Hepatocyte (in vitro differentiated cells): Measurements from ENCODE around the gene DHPS. TPM values are rescaled to one million over a fixed set of nuclear protein-coding genes. Genes with fewer than 3 reads are reported as not detected.
"Not testable (repeated sequence)": the region's sequence is repeated elsewhere in the genome, so short reads cannot be mapped to it uniquely, and the experiment has no call there.

Experiments
- DNase-seq: peaks from one replicate; pipeline ENCODE4 v3.0.0-alpha.2; 2016; ENCODE audit warnings: low spot score
- H2AFZ ChIP-seq: fragments of 200-600 bp; sonication (generic); 2 replicates; pipeline ENCODE4 v1.6.0; 2016; ENCODE audit warnings: antibody characterized with exemption, mild to moderate bottlenecking
- H3K27ac ChIP-seq: fragments of 200-600 bp; sonication (generic); 2 replicates; pipeline ENCODE4 v1.5.1; 2016; ENCODE audit warnings: mild to moderate bottlenecking
- H3K27me3 ChIP-seq: fragments of 200-600 bp; sonication (generic); 2 replicates; pipeline ENCODE4 v1.6.1; 2016
- H3K36me3 ChIP-seq: fragments of 200-600 bp; sonication (generic); replicated peaks from 2 replicates; pipeline ENCODE4 v1.5.1; 2016; ENCODE audit warnings: low read depth; ENCODE audit not compliant: insufficient read depth
- H3K4me1 ChIP-seq: fragments of 200-600 bp; sonication (generic); 2 replicates; pipeline ENCODE4 v1.5.1; 2016; ENCODE audit warnings: mild to moderate bottlenecking, moderate library complexity; ENCODE audit not compliant: insufficient read depth
- H3K4me2 ChIP-seq: fragments of 200-600 bp; sonication (generic); 2 replicates; pipeline ENCODE4 v1.6.0; 2016
- H3K4me3 ChIP-seq: fragments of 200-600 bp; sonication (generic); 2 replicates; pipeline ENCODE4 v1.5.1; 2016; ENCODE audit warnings: mild to moderate bottlenecking
- H3K79me2 ChIP-seq: fragments of 200-600 bp; sonication (generic); 2 replicates; pipeline ENCODE4 v1.6.0; 2017; ENCODE audit warnings: mild to moderate bottlenecking
- H3K9me2 ChIP-seq: fragments of 200-600 bp; sonication (generic); replicated peaks from 2 replicates; pipeline ENCODE4 v1.6.0; 2017; ENCODE audit warnings: mild to moderate bottlenecking; ENCODE audit not compliant: insufficient read depth
- H3K9me3 ChIP-seq: fragments of 200-600 bp; sonication (generic); 2 replicates; pipeline ENCODE4 v1.5.1; 2016; ENCODE audit warnings: low read depth, mild to moderate bottlenecking
- H4K20me1 ChIP-seq: fragments of 200-600 bp; sonication (generic); 2 replicates; pipeline ENCODE4 v1.6.0; 2016; ENCODE audit warnings: mild to moderate bottlenecking; ENCODE audit not compliant: insufficient read depth, poor library complexity, severe bottlenecking
- EZH2 ChIP-seq: fragments of 200-600 bp; sonication (generic); IDR thresholded peaks from 2 replicates; pipeline ENCODE4 v1.6.1; 2016; ENCODE audit warnings: antibody characterized with exemption, mild to moderate bottlenecking, borderline replicate concordance
- EZH2phosphoT487 ChIP-seq: fragments of 200-600 bp; sonication (generic); IDR thresholded peaks from one replicate; pipeline ENCODE4 v1.6.1; 2018; ENCODE audit warnings: antibody characterized with exemption, mild to moderate bottlenecking, low read depth, moderate library complexity; ENCODE audit not compliant: unreplicated experiment, severe bottlenecking
- WGBS: methylation state at CpG from one replicate; pipeline ENCODE4 v1.1.6; 2016; ENCODE audit warnings: low lambda C conversion rate; ENCODE audit errors: missing lambda C conversion rate; 5-methylcytosine and 5-hydroxymethylcytosine counted together
- polyA plus RNA-seq: library from polyadenylated mRNA; unstranded; fragments of >200 nt; fragmentation: Nextera tagmentation; extraction: Ambion mirVana; gene quantifications from 2 replicates; pipeline ENCODE4 v1.2.1, GENCODE V29; 2016
- total RNA-seq: library from RNA; depleted of rRNA; stranded (reverse); fragments of >200 nt; gene quantifications from 2 replicates; pipeline ENCODE4 v1.2.3, GENCODE V29; 2014
- TF ChIP-seq, protein P1 (sequence below): fragments of 200-600 bp; sonication (generic); IDR thresholded peaks from 2 replicates; pipeline ENCODE4 v1.5.1; 2016; ENCODE audit warnings: antibody characterized with exemption, mild to moderate bottlenecking; ENCODE audit not compliant: poor library complexity

The DHPS gene
- total and polyA plus RNA-seq, 2 experiments from 2014 or later, result 62.6 to 84.7 TPM

DNA sequence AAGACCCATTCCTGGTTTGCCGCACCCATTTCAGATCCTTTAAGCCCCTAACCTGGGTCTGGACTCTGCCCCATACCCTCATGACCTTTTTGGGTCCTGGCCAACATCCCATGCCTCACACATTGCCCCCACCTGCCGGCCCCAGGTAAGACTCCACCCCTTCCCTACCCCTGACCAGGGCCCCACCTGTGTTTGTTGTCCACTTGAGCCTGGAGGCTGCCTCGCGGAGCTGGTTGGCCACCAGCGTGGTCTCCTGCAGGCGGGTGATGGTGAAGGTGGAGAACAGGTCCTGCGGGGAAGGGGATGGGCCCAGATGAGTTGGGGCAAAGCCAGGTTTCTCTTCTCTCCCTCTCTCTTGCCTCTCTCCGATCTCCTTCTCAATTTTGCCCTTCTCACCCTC, 34.6 kb downstream of the DHPS start:
- Histone ChIP-seq H2AFZ (no peak overlapping the region), H3K4me2 (no peak overlapping the region), H3K27me3 (no peaks in the 10 kb centered on the region), H3K36me3 (no peaks in the 10 kb centered on the region), H3K9me3 (no peaks in the 10 kb centered on the region), H3K4me1 (no peaks in the 10 kb centered on the region), H3K9me2 (no peaks in the 10 kb centered on the region), H3K4me3 (no peak overlapping the region), H3K27ac (no peak overlapping the region), H3K79me2 (no peaks in the 10 kb centered on the region), H4K20me1 (no peaks in the 10 kb centered on the region)
- TF ChIP-seq, protein P1, sequence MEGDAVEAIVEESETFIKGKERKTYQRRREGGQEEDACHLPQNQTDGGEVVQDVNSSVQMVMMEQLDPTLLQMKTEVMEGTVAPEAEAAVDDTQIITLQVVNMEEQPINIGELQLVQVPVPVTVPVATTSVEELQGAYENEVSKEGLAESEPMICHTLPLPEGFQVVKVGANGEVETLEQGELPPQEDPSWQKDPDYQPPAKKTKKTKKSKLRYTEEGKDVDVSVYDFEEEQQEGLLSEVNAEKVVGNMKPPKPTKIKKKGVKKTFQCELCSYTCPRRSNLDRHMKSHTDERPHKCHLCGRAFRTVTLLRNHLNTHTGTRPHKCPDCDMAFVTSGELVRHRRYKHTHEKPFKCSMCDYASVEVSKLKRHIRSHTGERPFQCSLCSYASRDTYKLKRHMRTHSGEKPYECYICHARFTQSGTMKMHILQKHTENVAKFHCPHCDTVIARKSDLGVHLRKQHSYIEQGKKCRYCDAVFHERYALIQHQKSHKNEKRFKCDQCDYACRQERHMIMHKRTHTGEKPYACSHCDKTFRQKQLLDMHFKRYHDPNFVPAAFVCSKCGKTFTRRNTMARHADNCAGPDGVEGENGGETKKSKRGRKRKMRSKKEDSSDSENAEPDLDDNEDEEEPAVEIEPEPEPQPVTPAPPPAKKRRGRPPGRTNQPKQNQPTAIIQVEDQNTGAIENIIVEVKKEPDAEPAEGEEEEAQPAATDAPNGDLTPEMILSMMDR, result no peak
- DNase-seq, result no peak
- 86% methylated on average over 8 of the region's 8 CpGs for WGBS

DNA sequence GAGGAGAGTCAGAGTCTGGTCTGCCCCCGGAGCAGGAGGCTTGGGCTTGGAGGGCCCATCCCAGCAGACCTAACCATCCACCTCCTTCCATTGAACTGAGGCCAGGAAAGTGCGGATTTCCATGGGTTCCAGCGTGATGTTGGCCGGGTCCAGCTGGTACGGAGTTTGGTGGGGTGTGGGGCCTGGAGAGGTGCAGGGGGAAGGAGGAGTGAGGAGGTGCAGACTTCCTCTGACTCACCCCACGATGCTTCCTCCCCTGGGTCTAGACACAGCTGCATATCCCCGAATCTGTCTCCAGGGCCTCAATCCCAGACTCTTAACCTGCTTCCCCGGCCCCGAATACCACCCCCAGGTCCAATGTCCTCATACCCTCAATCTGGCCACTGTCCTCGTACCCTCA, 35.1 kb downstream of the DHPS start:
- 97% methylated on average over 10 of the region's 10 CpGs for WGBS
- no peaks in the 10 kb centered on the region for H3K36me3 ChIP-seq
- H3K27me3 ChIP-seq, result no peaks in the 10 kb centered on the region
- no peak overlapping the region for H3K27ac ChIP-seq
- no peaks in the 10 kb centered on the region for H3K9me2 ChIP-seq
- no peak overlapping the region for H3K4me3 ChIP-seq
- H4K20me1 ChIP-seq, result no peaks in the 10 kb centered on the region
- DNase-seq, result no peak
- H2AFZ ChIP-seq, result no peak overlapping the region
- H3K4me2 ChIP-seq, result no peak overlapping the region
- TF ChIP-seq, protein P1, result no peak
- TF ChIP-seq EZH2phosphoT487 (no peak), EZH2 (no peak)
- H3K79me2 ChIP-seq, result no peaks in the 10 kb centered on the region
- H3K9me3 ChIP-seq, result no peaks in the 10 kb centered on the region
- H3K4me1 ChIP-seq, result no peaks in the 10 kb centered on the region

DNA sequence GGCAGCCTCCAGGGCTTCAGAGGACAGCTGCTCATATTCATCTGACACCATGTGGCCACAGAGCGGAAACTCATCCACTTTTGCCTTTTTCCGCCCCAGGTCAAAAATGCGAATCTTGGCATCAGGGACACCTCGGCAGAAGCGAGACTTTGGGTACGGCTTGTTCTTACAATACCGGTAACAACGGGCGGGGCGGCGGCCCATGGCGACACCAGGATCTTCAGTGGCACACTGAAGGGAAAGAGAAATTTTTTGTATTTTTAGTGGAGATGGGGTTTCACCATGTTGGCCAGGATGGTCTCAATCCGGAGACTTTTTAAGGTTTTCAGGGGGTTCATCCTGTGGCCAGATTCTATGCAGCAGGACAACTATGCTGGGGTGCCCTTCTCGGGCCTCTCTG, 38.0 kb downstream of the DHPS start:
- H3K9me3 ChIP-seq, H3K4me1 ChIP-seq, DNase-seq, H3K4me2 ChIP-seq, H3K4me3 ChIP-seq, H3K36me3 ChIP-seq, H3K27me3 ChIP-seq, H3K79me2 ChIP-seq, H3K9me2 ChIP-seq, H2AFZ ChIP-seq, H3K27ac ChIP-seq, H4K20me1 ChIP-seq: not testable (repeated sequence)
- WGBS, result 98% methylated on average over 14 of the region's 14 CpGs

DNA sequence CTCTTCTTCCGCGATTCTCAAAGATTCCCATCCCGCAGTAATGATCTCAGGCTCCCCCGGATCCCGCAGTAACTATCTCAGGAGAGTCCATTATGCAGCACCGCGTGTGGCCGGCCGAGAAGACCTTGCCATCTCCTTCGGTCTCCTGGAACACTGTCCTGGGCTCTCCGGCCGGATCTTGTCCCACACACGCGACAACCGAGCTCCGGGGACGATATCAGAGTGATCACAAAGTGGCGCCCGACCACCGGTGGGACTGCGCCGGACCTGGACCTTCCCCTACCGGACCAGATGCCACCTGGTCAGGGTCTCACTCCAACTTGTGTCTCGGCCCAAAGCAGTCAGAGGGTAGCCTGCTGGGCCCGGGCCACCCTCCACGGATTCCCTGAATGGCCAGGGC, 39.2 kb downstream of the DHPS start:
- H3K9me3 ChIP-seq, result no peaks in the 10 kb centered on the region
- H4K20me1 ChIP-seq, result no peaks in the 10 kb centered on the region
- no peak for DNase-seq
- no peak overlapping the region for H3K27ac ChIP-seq
- H3K27me3 ChIP-seq, result no peaks in the 10 kb centered on the region
- no peak overlapping the region for H2AFZ ChIP-seq
- H3K36me3 ChIP-seq, result no peaks in the 10 kb centered on the region
- H3K4me3 ChIP-seq, result no peak overlapping the region
- H3K9me2 ChIP-seq, result no peaks in the 10 kb centered on the region
- no peak for TF ChIP-seq EZH2phosphoT487
- 94% methylated on average over 26 of the region's 26 CpGs for WGBS
- H3K4me1 ChIP-seq, result no peaks in the 10 kb centered on the region
- no peak overlapping the region for H3K4me2 ChIP-seq
- no peaks in the 10 kb centered on the region for H3K79me2 ChIP-seq

DNA sequence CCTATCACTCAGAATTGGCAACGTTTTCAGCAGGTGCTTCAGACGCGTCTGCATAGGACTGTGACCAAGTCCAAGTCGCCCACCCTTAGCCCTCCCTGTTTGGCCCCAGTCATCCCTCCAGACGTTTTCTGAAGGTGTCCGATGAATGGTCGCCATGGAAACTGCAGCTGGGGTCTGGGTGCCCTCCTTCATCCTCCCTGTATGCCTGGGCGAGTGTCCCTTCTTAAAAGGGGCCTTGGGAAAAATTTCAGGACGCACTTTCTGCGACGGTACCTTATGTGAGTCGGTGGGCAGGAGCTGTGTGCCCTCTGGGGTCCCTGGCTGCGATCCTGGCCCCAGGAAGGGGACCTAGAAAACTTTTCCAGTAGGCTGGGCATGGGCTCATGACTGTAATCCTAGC, 40.2 kb downstream of the DHPS start:
- H3K4me3 ChIP-seq, result no peak overlapping the region
- 85% methylated on average over 13 of the region's 13 CpGs for WGBS
- H3K4me1 ChIP-seq, result no peaks in the 10 kb centered on the region

More for the DNA sequence above, 40.2 kb downstream of the DHPS start:
- no peaks in the 10 kb centered on the region for H4K20me1 ChIP-seq
- no peaks in the 10 kb centered on the region for H3K36me3 ChIP-seq
- TF ChIP-seq EZH2phosphoT487, result no peak
- TF ChIP-seq, protein P1, result no peak
- TF ChIP-seq EZH2, result no peak
- no peaks in the 10 kb centered on the region for H3K9me2 ChIP-seq
- H3K27me3 ChIP-seq, result no peaks in the 10 kb centered on the region
- no peak overlapping the region for H3K4me2 ChIP-seq
- H3K27ac ChIP-seq, result no peak overlapping the region
- no peak for DNase-seq
- H3K79me2 ChIP-seq, result no peaks in the 10 kb centered on the region
- no peaks in the 10 kb centered on the region for H3K9me3 ChIP-seq
- no peak overlapping the region for H2AFZ ChIP-seq
